Ramos (cell line): Measurements from ENCODE around the gene ZNF860.

ENCODE experiments used
- in situ Hi-C: fragments of 300-500 bp; cut with MboI; formaldehyde crosslinking; loops from one replicate; pipeline ENCODE4 v1.14.3; 2022; ENCODE audit warnings: low sequenced_read_pairs; ENCODE audit not compliant: unreplicated experiment

The ZNF860 gene

GRCh38 chr3:31959251-31959650 lies 22.3 kb upstream of the ZNF860 start:
- in situ Hi-C loops: loop anchor here (25.0 kb wide), 1 partner anchor 453 kb away; no protein-coding TSS in a partner anchor

- in situ Hi-C loops: loop anchor here (25.0 kb wide), 1 partner anchor 452 kb away; no protein-coding TSS in a partner anchor
These were observed 21.4 kb upstream of the ZNF860 start for GRCh38 chr3:31959951-31960792.

GRCh38 chr3:31960793-31961431 lies 20.6 kb upstream of the ZNF860 start:
- in situ Hi-C loops: loop anchor here (25.0 kb wide), 1 partner anchor 451 kb away; no protein-coding TSS in a partner anchor

- in situ Hi-C loops: loop anchor here (25.0 kb wide), 1 partner anchor 449 kb away; no protein-coding TSS in a partner anchor
These were observed 18.7 kb upstream of the ZNF860 start for GRCh38 chr3:31962801-31963205.

- in situ Hi-C loops: loop anchor here (25.0 kb wide), 1 partner anchor 445 kb away; no protein-coding TSS in a partner anchor
These were observed 14.5 kb upstream of the ZNF860 start for GRCh38 chr3:31966978-31967591.

- in situ Hi-C loops: loop anchor here (25.0 kb wide), 1 partner anchor 445 kb away; no protein-coding TSS in a partner anchor
These were observed 14.0 kb upstream of the ZNF860 start for GRCh38 chr3:31967592-31967991.

- in situ Hi-C loops: loop anchor here (25.0 kb wide), 1 partner anchor 444 kb away; no protein-coding TSS in a partner anchor
These were observed 13.1 kb upstream of the ZNF860 start for GRCh38 chr3:31968369-31968926.

- in situ Hi-C loops: loop anchor here (25.0 kb wide), 1 partner anchor 443 kb away; no protein-coding TSS in a partner anchor
These were observed 12.6 kb upstream of the ZNF860 start for GRCh38 chr3:31968927-31969418.

GRCh38 chr3:31971607-31972006 lies 9.9 kb upstream of the ZNF860 start:
- in situ Hi-C loops: loop anchor here (25.0 kb wide), 1 partner anchor 441 kb away; no protein-coding TSS in a partner anchor

GRCh38 chr3:31973081-31973480 lies 8.5 kb upstream of the ZNF860 start:
- in situ Hi-C loops: loop anchor here (25.0 kb wide), 1 partner anchor 439 kb away; no protein-coding TSS in a partner anchor

GRCh38 chr3:31973837-31974236 lies 7.7 kb upstream of the ZNF860 start:
- in situ Hi-C loops: loop anchor here (25.0 kb wide), 1 partner anchor 438 kb away; no protein-coding TSS in a partner anchor

- in situ Hi-C loops: loop anchor here (25.0 kb wide), 1 partner anchor 438 kb away; no protein-coding TSS in a partner anchor
These were observed 7.1 kb upstream of the ZNF860 start for GRCh38 chr3:31974471-31974870.

GRCh38 chr3:31974964-31975363 lies 6.6 kb upstream of the ZNF860 start:
- in situ Hi-C loops: loop anchor here (25.0 kb wide), 1 partner anchor 437 kb away; no protein-coding TSS in a partner anchor

- in situ Hi-C loops: no loop called here
These were observed 5.2 kb upstream of the ZNF860 start for GRCh38 chr3:31976302-31976701.

GRCh38 chr3:31977736-31978135 lies 3.8 kb upstream of the ZNF860 start:
- in situ Hi-C loops: no loop called here

- in situ Hi-C loops: no loop called here
These were observed 3.0 kb upstream of the ZNF860 start for GRCh38 chr3:31978553-31978952.

- in situ Hi-C loops: no loop called here
These were observed 2.4 kb upstream of the ZNF860 start for GRCh38 chr3:31979001-31979697.

GRCh38 chr3:31980530-31981205 lies 882 bp upstream of the ZNF860 start:
- in situ Hi-C loops: no loop called here

GRCh38 chr3:31984321-31984720 lies 2.8 kb downstream of the ZNF860 start:
- in situ Hi-C loops: no loop called here
